Measurements from ENCODE around the gene LOXHD1. TPM values are rescaled to one million over a fixed set of nuclear protein-coding genes. Genes with fewer than 3 reads are reported as not detected.

The LOXHD1 gene
- 2.2 TPM for total RNA-seq

GRCh38 chr18:46657115-46657955, at the start of gene LOXHD1:
Gene LOXHD1 (minus strand): TSS chr18:46657220. CDS start chr18:46657033, 187 bp downstream.

Other genes starting within 250 kb of the LOXHD1 start
- gene ST8SIA5, start 99.8 kb upstream of the LOXHD1 start, total RNA-seq, result 0.88 TPM

Data from metanephros (tissue), 1 donor.